Fibroblast of the aortic adventitia (primary cell): Measurements from ENCODE around the gene FHIT. TPM values are rescaled to one million over a fixed set of nuclear protein-coding genes. Genes with fewer than 3 reads are reported as not detected.
"Not testable (repeated sequence)": the region's sequence is repeated elsewhere in the genome, so short reads cannot be mapped to it uniquely, and the experiment has no call there.

Experiments used
- DNase-seq: peaks from one replicate; pipeline ENCODE4 v3.0.0-alpha.2; 2010; ENCODE audit warnings: low read depth
- H3K4me3 ChIP-seq: 2 replicates; pipeline ENCODE4 v1.5.1; 2011; ENCODE audit warnings: low read depth, mild to moderate bottlenecking, control low read depth, low read length, moderate library complexity
- CTCF ChIP-seq: IDR thresholded peaks from 2 replicates; pipeline ENCODE4 v1.5.1; 2011; ENCODE audit warnings: mild to moderate bottlenecking, low read length, control low read depth, inconsistent platforms; ENCODE audit not compliant: insufficient read depth
- total RNA-seq: library from RNA; depleted of rRNA; stranded (reverse); fragments of >200 nt; gene quantifications from 2 replicates; pipeline ENCODE4 v1.2.3, GENCODE V29; 2012; ENCODE audit warnings: low replicate concordance

Gene FHIT
- total RNA-seq, 1 donor = 1.5 TPM

- no peak for DNase-seq
- TF ChIP-seq CTCF = no peak
- H3K4me3 ChIP-seq = no peak overlapping the region
These were observed 261.4 kb downstream of the FHIT start for GRCh38 chr3:60989626-60990441.

GRCh38 chr3:60987191-60987590 is 264.1 kb downstream of the FHIT start:
- not testable (repeated sequence) for H3K4me3 ChIP-seq, DNase-seq

GRCh38 chr3:60986552-60986951 is 264.7 kb downstream of the FHIT start:
- TF ChIP-seq CTCF = no peak
- H3K4me3 ChIP-seq = no peak overlapping the region

GRCh38 chr3:60983906-60984305 is 267.3 kb downstream of the FHIT start:
- no peak for DNase-seq
- no peak for TF ChIP-seq CTCF
- no peak overlapping the region for H3K4me3 ChIP-seq

More at GRCh38 chr3:60986552-60986951, 264.7 kb downstream of the FHIT start:
- DNase-seq = no peak

- no peak overlapping the region for H3K4me3 ChIP-seq
- TF ChIP-seq CTCF = no peak
- DNase-seq = no peak
These were observed 270.9 kb downstream of the FHIT start for GRCh38 chr3:60980342-60980692.

- no peak for TF ChIP-seq CTCF
- H3K4me3 ChIP-seq = no peak overlapping the region
- DNase-seq = no peak
These were observed 271.6 kb downstream of the FHIT start for GRCh38 chr3:60979461-60980341.

- DNase-seq = no peak
- no peak for TF ChIP-seq CTCF
- no peak overlapping the region for H3K4me3 ChIP-seq
These were observed 277.9 kb downstream of the FHIT start for GRCh38 chr3:60973321-60973720.
